Stimulated activated CD8-positive, alpha-beta memory T cell treated with anti-CD3 and anti-CD28 coated beads, Interleukin-15, amount 100 ng/mL, for 4 hours (primary cell): ENCODE data around the gene NR3C1.
A peak's percentile ranks its signal among the peaks of the same experiment; 100 is the strongest.

Experiments used
- DNase-seq, 2 donors: peaks; one replicate each; pipeline ENCODE4 v3.0.0-alpha.2; 2020; ENCODE audit warnings: low read depth in 2 of 2

The NR3C1 gene

GRCh38 chr5:143362664-143363227 is 40.7 kb downstream of the NR3C1 start:
- no peak for DNase-seq

- DNase-seq = no peak
Observed at GRCh38 chr5:143361438-143361837, 42.0 kb downstream of the NR3C1 start.

GRCh38 chr5:143360755-143361154 is 42.7 kb downstream of the NR3C1 start:
- DNase-seq = no peak

- DNase-seq = no peak
Observed at GRCh38 chr5:143359869-143360268, 43.6 kb downstream of the NR3C1 start.

GRCh38 chr5:143356855-143357583 is 46.5 kb downstream of the NR3C1 start:
- DNase-seq = no peak

- DNase-seq = peak; percentile 10 to 41
Observed at GRCh38 chr5:143355710-143356109, 47.8 kb downstream of the NR3C1 start.

- no peak for DNase-seq
Observed at GRCh38 chr5:143354025-143354424, 49.5 kb downstream of the NR3C1 start.

GRCh38 chr5:143352691-143353090 is 50.8 kb downstream of the NR3C1 start:
- DNase-seq = peak in 1 of 2 donors; percentile 13

- DNase-seq = no peak
Observed at GRCh38 chr5:143350751-143351602, 52.5 kb downstream of the NR3C1 start.

- DNase-seq = no peak
Observed at GRCh38 chr5:143350341-143350740, 53.1 kb downstream of the NR3C1 start.

- no peak for DNase-seq
Observed at GRCh38 chr5:143349177-143349576, 54.3 kb downstream of the NR3C1 start.

GRCh38 chr5:143347698-143348344 is 55.7 kb downstream of the NR3C1 start:
- DNase-seq = no peak

GRCh38 chr5:143347046-143347445 is 56.4 kb downstream of the NR3C1 start:
- no peak for DNase-seq

GRCh38 chr5:143345671-143346440 is 57.6 kb downstream of the NR3C1 start:
- no peak for DNase-seq

GRCh38 chr5:143343042-143343441 is 60.4 kb downstream of the NR3C1 start:
- no peak for DNase-seq

- DNase-seq = no peak
Observed at GRCh38 chr5:143342607-143343006, 60.9 kb downstream of the NR3C1 start.

- DNase-seq = no peak
Observed at GRCh38 chr5:143341807-143342570, 61.5 kb downstream of the NR3C1 start.

GRCh38 chr5:143340891-143341685 is 62.4 kb downstream of the NR3C1 start:
- no peak for DNase-seq

- no peak for DNase-seq
Observed at GRCh38 chr5:143338658-143339366, 64.7 kb downstream of the NR3C1 start.
